Adipocyte (in vitro differentiated cells): ENCODE results near the gene DENND1A.

ENCODE experiments used
- DNase-seq: peaks from one replicate; pipeline ENCODE4 v3.0.0-alpha.2; 2015; ENCODE audit warnings: low read depth
- H3K27me3 ChIP-seq: replicated peaks from 2 replicates; pipeline ENCODE4 v1.7.0; 2013; ENCODE audit warnings: mild to moderate bottlenecking, low read length, moderate library complexity; ENCODE audit not compliant: control insufficient read depth, insufficient read depth
- H3K36me3 ChIP-seq: 2 replicates; pipeline ENCODE4 v1.7.0; 2013; ENCODE audit warnings: low read length, mild to moderate bottlenecking, moderate library complexity; ENCODE audit not compliant: control insufficient read depth, insufficient read depth, severe bottlenecking
- H3K4me1 ChIP-seq: 2 replicates; pipeline ENCODE4 v1.7.0; 2013; ENCODE audit warnings: mild to moderate bottlenecking, low read length, moderate library complexity; ENCODE audit not compliant: control insufficient read depth, insufficient read depth
- H3K4me3 ChIP-seq: 2 replicates; pipeline ENCODE4 v1.7.0; 2013; ENCODE audit warnings: mild to moderate bottlenecking, low read length, moderate library complexity
- H3K9ac ChIP-seq: 2 replicates; pipeline ENCODE4 v1.7.0; 2013; ENCODE audit warnings: mild to moderate bottlenecking, low read length, moderate library complexity
- H3K9me3 ChIP-seq: 2 replicates; pipeline ENCODE4 v1.7.0; 2013; ENCODE audit warnings: mild to moderate bottlenecking, low read length, moderate library complexity; ENCODE audit not compliant: control insufficient read depth

The DENND1A gene

GRCh38 chr9:123798195-123798594 lies 131.7 kb downstream of the DENND1A start:
- Histone ChIP-seq H3K4me1 (peaks cover 13% of the 10 kb centered on the region), H3K36me3 (no peaks in the 10 kb centered on the region), H3K27me3 (no peaks in the 10 kb centered on the region), H3K9me3 (no peaks in the 10 kb centered on the region), H3K9ac (no peak overlapping the region), H3K4me3 (no peak overlapping the region)
- DNase-seq, result no peak

GRCh38 chr9:123796618-123797484 lies 133.1 kb downstream of the DENND1A start:
- no peak overlapping the region for H3K4me3 ChIP-seq
- no peaks in the 10 kb centered on the region for H3K9me3 ChIP-seq
- DNase-seq, result no peak
- H3K27me3 ChIP-seq, result no peaks in the 10 kb centered on the region
- H3K9ac ChIP-seq, result no peak overlapping the region
- no peaks in the 10 kb centered on the region for H3K36me3 ChIP-seq
- H3K4me1 ChIP-seq, result peaks cover 13% of the 10 kb centered on the region

- Histone ChIP-seq H3K4me3 (no peak overlapping the region), H3K36me3 (no peaks in the 10 kb centered on the region), H3K4me1 (peaks cover 13% of the 10 kb centered on the region), H3K9me3 (no peaks in the 10 kb centered on the region), H3K27me3 (no peaks in the 10 kb centered on the region), H3K9ac (no peak overlapping the region)
- DNase-seq, result no peak
Observed at GRCh38 chr9:123796094-123796493, 133.8 kb downstream of the DENND1A start.

GRCh38 chr9:123795336-123795735 lies 134.6 kb downstream of the DENND1A start:
- no peaks in the 10 kb centered on the region for H3K36me3 ChIP-seq
- no peak overlapping the region for H3K9ac ChIP-seq
- H3K4me1 ChIP-seq, result peaks cover 10% of the 10 kb centered on the region
- H3K27me3 ChIP-seq, result no peaks in the 10 kb centered on the region
- no peak overlapping the region for H3K4me3 ChIP-seq
- H3K9me3 ChIP-seq, result no peaks in the 10 kb centered on the region
- no peak for DNase-seq

- H3K27me3 ChIP-seq, result no peaks in the 10 kb centered on the region
- no peak overlapping the region for H3K9ac ChIP-seq
Observed at GRCh38 chr9:123792501-123792900, 137.4 kb downstream of the DENND1A start.

GRCh38 chr9:123789554-123790292 lies 140.2 kb downstream of the DENND1A start:
- no peaks in the 10 kb centered on the region for H3K4me1 ChIP-seq
- H3K27me3 ChIP-seq, result no peaks in the 10 kb centered on the region
- H3K9ac ChIP-seq, result no peak overlapping the region
- no peak overlapping the region for H3K4me3 ChIP-seq
- no peaks in the 10 kb centered on the region for H3K9me3 ChIP-seq
- DNase-seq, result no peak
- no peaks in the 10 kb centered on the region for H3K36me3 ChIP-seq

More at GRCh38 chr9:123792501-123792900, 137.4 kb downstream of the DENND1A start:
- no peak for DNase-seq
- H3K4me1 ChIP-seq, result no peaks in the 10 kb centered on the region
- no peaks in the 10 kb centered on the region for H3K36me3 ChIP-seq
- no peaks in the 10 kb centered on the region for H3K9me3 ChIP-seq
- H3K4me3 ChIP-seq, result no peak overlapping the region

- H3K9me3 ChIP-seq, result no peaks in the 10 kb centered on the region
- H3K9ac ChIP-seq, result no peak overlapping the region
- no peaks in the 10 kb centered on the region for H3K27me3 ChIP-seq
- H3K4me1 ChIP-seq, result no peaks in the 10 kb centered on the region
- peak; percentile 69 for DNase-seq
- H3K4me3 ChIP-seq, result no peak overlapping the region
- no peaks in the 10 kb centered on the region for H3K36me3 ChIP-seq
Observed at GRCh38 chr9:123787416-123787815, 142.5 kb downstream of the DENND1A start.

- peak; percentile 94 for DNase-seq
- H3K36me3 ChIP-seq, result no peaks in the 10 kb centered on the region
- H3K4me3 ChIP-seq, result no peak overlapping the region
- H3K27me3 ChIP-seq, result no peaks in the 10 kb centered on the region
- H3K9ac ChIP-seq, result no peak overlapping the region
- H3K4me1 ChIP-seq, result no peaks in the 10 kb centered on the region
- no peaks in the 10 kb centered on the region for H3K9me3 ChIP-seq
Observed at GRCh38 chr9:123784518-123784917, 145.4 kb downstream of the DENND1A start.

- DNase-seq, result no peak
Observed at GRCh38 chr9:123778232-123778902, 151.6 kb downstream of the DENND1A start.

GRCh38 chr9:123776708-123777537 lies 153.0 kb downstream of the DENND1A start:
- Histone ChIP-seq H3K36me3 (no peaks in the 10 kb centered on the region), H3K27me3 (no peaks in the 10 kb centered on the region), H3K4me1 (no peaks in the 10 kb centered on the region), H3K4me3 (no peak overlapping the region), H3K9ac (no peak overlapping the region), H3K9me3 (no peaks in the 10 kb centered on the region)
- no peak for DNase-seq

More at GRCh38 chr9:123778232-123778902, 151.6 kb downstream of the DENND1A start:
- Histone ChIP-seq H3K9me3 (no peaks in the 10 kb centered on the region), H3K36me3 (no peaks in the 10 kb centered on the region), H3K4me1 (no peaks in the 10 kb centered on the region), H3K9ac (no peak overlapping the region), H3K27me3 (no peaks in the 10 kb centered on the region), H3K4me3 (no peak overlapping the region)
